Astrocyte (in vitro differentiated cells and primary cell): ENCODE results near the gene DTD2.

Experiments
- EZH2 ChIP-seq: IDR thresholded peaks from 2 replicates; pipeline ENCODE4 v1.6.1; 2012; ENCODE audit warnings: mild to moderate bottlenecking, low read length, inconsistent platforms; ENCODE audit not compliant: insufficient read depth
- TF ChIP-seq, protein P1 (sequence below): IDR thresholded peaks from 2 replicates; pipeline ENCODE4 v1.5.1; 2011; ENCODE audit warnings: low read depth, mild to moderate bottlenecking, inconsistent platforms, low read length, moderate library complexity; ENCODE audit not compliant: insufficient read depth

- TF ChIP-seq, protein P1, sequence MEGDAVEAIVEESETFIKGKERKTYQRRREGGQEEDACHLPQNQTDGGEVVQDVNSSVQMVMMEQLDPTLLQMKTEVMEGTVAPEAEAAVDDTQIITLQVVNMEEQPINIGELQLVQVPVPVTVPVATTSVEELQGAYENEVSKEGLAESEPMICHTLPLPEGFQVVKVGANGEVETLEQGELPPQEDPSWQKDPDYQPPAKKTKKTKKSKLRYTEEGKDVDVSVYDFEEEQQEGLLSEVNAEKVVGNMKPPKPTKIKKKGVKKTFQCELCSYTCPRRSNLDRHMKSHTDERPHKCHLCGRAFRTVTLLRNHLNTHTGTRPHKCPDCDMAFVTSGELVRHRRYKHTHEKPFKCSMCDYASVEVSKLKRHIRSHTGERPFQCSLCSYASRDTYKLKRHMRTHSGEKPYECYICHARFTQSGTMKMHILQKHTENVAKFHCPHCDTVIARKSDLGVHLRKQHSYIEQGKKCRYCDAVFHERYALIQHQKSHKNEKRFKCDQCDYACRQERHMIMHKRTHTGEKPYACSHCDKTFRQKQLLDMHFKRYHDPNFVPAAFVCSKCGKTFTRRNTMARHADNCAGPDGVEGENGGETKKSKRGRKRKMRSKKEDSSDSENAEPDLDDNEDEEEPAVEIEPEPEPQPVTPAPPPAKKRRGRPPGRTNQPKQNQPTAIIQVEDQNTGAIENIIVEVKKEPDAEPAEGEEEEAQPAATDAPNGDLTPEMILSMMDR: no peak
- no peak for TF ChIP-seq EZH2
These were observed 48.1 kb upstream of the DTD2 start for GRCh38 chr14:31505411-31505810.
